GM19463 (cell line): ENCODE measurements around the gene RNF2.

Experiments
- ATAC-seq: cut with Tn5 transposase; IDR thresholded peaks from one replicate; pipeline ENCODE4 v1.9.1; 2021; ENCODE audit warnings: mild to moderate bottlenecking, moderate library complexity; ENCODE audit not compliant: unreplicated experiment

Gene RNF2

DNA sequence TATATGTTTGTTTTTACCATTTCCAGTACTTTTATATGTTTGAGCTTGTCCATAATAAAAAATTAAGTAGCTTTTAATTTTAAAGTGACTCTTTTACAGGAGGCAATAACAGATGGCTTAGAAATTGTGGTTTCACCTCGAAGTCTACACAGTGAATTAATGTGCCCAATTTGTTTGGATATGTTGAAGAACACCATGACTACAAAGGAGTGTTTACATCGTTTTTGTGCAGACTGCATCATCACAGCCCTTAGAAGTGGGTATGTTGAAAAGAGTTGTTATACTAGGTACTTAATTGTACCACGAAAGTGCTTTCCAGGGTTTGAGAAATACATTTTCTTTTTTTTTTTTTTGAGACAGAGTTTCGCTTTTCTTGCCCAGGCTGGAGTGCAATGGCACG, 46.1 kb downstream of the RNF2 start:
- ATAC-seq = no peak

DNA sequence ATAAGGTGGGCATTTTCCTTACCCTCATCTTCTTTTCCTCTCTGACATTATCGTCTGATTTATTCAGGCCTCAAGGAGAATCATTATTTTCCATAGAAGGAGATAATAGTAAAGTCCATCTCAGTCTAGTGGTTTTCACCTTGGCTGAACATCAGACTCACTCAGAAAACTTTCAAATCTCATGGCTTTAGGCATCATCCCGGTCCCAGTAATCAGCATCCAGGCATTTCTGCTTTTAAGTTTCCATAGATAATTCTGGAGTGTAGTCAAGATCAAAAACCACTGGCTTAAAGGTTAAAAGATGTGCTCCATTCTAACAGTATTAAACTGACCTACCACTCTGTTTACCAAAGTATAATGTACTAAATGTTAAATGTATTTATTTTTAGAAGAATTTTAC, 49.4 kb downstream of the RNF2 start:
- ATAC-seq = no peak

DNA sequence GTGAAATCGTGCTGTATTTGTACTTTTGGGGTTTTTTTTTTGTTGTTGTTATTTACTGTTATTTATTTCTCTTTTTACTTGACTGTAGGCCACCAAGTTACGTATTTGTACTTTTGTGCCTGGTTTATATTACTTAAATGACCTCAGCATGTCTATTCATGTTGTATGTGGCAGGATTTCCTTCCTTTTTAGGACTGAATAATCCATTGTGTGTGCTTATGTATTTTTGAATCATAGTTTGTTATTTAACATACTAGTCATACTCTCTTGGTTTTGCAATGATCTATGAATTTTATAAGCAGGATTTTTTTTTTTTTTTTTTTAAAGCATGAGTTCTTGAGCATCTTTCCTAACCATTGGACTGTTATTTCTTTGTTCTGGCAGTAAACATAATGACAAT, 51.2 kb downstream of the RNF2 start:
- no peak for ATAC-seq

DNA sequence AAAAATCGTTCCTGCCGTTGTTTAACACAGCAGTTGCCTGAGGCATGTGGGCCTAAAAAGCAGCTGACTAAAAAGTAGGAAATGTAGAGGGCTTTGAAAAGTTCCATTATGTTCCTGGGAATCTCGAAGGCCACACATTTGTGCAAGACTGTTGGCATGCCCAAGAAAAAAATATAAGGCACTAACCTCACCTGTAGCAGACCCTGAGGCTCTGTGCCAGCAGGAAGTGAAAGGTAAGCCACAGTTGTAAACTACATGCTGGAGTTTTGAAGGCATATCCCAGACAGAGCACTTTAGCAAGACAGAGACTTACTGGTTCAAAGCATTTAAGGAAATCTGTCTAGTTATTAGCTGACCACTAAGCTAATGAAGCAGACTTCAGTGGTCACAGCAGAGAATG, 58.7 kb downstream of the RNF2 start:
- ATAC-seq = no peak

DNA sequence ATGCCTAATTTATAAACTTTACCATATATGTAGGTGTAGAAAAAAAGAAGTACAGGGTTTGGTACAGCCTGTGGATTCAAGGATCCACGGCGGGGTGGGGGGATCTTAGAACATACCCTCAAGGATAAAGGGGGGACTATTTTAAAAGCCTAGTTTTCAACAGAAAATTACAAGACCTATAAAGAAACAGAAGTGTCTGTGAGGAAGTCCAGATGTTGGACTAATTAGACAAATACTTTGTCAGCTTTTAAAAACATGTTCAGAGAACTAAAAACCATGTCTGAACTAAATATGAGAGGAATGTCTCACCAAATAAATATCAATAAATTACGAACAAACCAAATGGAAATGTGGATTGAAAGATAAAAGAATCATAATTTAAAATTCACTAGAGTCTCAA, 59.8 kb downstream of the RNF2 start:
- ATAC-seq = no peak

DNA sequence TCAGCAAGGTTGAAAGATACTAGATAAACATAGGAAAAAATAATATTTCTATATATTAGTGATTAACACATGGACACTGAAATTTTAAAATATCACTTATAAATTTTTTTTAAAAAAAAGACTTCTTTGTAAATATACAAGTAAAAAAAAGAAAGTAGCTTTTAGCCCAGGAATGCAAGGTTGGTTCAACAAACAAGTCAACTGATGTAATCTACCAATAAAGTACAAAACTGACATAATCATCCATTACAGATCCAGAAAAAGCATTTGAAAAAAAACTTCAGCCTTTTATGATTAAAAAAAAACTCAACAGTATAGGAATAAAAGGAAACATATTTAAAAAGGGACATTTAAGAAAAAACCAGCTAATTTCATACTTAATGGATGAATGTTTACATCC, 63.0 kb downstream of the RNF2 start:
- ATAC-seq = no peak

DNA sequence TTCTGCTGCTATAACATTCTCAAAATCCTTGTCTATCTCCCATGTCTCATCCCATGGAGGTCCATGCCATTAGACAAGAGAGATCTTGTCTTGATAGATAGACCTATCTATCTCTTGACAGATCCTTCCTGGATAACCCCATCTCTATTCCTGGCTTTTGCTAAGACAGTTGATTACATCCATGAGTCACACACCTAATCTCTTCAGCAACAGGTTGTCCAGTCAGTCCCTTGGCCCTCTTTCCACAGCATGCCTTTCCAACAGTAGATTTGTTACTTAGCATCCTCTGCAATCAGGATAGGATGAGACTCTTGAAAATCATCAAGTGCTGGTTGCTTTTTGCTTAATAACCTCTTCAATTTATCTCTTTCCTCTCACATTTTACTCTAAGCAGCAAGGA, 64.8 kb downstream of the RNF2 start:
- no peak for ATAC-seq

DNA sequence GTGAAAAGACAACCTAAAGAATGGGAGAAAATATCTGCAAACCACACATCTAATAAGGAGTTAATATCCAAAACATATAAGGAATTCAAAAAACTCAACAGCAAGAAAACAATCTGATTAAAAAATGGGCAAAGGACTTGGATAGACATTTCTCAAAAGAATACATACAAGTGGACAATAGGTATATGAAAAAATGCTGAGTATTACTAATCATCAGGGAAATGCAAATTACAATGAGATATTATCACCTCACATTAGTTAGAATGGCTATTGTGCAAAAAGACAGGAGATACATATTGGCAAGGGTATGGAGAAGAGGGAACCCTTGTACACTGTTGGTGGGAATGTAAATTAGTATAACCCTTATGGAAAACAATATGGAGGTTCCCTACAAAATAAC, 66.5 kb downstream of the RNF2 start:
- no peak for ATAC-seq

DNA sequence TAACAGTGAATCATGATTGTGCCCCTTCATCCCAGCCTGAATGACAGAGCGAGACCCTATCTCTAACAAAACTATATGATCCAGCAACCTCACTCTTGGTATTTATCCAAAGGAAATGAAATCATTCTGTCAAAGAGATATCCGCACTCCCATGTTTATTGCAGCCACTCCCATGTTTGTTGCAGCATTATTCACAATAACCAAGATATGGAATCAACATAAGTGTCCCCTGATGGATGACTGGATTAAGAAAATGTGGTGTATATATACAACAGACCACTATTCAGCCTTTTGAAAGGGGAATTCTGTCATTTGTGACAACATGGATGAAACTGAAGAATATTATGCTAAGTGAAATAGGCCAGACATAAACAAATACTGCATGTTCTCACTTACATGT, 67.0 kb downstream of the RNF2 start:
- no peak for ATAC-seq

DNA sequence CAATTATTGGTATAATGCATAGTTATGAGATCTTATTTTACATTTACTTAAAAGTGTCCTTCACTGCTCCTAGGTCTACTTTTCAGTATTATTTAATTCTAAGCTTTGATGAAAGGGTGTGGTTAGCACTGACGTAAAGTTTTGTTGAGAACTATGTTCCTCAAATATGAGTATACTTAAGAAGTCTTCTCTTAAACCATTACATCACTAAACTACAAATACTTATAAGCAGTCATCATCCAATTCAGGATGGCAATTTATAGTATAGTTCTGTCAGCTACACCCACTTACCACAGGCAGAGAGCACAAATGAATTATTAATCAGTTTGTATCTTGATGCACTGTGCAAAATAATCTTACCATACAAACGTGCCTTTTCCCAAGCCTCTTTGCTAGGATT, 84.3 kb downstream of the RNF2 start:
- ATAC-seq = no peak

DNA sequence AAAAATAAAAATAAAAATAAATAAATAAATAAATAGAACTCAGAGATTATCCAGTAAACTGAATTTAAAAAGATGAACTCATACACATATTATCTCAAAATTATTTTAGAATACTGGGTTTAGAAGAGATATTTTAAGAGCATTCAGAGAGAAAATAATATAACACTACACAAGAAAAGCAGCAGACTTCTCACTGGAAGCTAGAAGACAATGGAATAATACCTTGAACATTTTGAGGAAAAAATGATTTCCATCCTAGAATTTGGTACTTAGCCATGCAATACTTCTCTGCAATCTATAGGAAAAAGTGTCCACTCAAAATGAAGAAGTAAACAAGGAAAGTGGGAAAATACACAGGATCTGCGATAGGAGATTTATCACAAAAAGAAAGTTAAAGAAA, 87.2 kb downstream of the RNF2 start:
- no peak for ATAC-seq

DNA sequence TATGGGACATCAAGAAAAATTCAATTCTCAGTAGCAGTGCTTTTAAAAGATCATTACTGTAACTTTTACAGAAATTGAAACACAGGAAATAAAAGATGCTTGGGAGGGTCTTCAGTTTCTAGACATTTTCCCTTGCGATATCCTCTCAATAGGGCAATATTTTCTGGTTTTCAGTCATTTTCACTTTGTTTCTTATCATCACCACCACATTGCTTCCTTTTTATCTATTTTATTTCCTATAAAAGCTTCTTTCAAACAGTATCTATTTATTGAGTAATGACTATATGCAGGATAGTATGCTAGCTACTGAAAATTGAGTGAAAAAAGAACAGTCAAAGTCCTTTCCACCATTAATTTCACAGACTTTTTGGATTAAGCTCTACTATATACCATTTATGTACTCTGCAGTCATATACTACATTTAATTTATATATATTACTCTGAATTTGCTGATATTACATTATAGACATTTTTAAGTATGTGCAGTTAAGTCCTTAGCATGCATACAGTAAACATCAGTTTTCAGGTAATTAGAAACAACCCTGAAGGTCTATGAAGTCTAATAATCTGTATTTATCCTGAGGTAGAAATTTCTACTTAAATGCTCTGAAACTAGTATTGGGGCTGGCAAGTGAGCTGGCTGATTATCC, 92.7 kb downstream of the RNF2 start:
- no peak for ATAC-seq

DNA sequence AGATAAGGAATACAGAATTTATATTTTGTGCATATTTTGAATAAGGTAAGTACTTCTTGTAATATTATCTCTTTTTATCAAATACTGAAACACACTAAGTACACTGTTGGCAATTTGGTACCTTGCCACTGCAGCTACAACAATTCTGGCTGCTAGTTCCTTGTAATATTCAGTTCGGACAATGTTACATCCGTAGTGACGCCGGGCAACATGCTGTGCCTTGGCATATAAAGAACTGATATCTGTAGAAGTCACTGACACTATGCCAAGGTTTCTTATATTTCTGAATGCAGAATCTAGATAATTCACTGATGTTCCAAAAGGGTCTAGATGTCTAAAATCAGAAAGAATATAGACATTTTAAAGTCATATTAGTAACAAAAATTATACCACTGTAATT, 93.9 kb downstream of the RNF2 start:
- no peak for ATAC-seq

DNA sequence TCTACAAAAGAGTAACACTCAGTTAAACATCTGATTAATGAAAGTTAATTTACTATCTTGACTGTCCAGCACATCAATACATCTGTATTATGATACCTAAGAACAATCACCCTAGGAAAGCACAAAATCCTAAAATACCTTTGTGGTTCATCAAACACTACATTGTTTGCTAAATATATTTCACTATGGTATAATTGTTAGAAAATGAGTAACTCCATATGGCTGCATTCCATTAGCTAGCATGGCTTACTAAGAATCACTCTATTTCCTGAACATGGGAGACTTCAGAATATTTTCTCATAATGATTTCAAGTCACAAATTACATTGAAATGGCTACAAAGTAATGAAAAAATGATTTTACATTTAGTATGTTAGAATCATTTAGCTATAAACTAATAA, 98.9 kb downstream of the RNF2 start:
- ATAC-seq = no peak

DNA sequence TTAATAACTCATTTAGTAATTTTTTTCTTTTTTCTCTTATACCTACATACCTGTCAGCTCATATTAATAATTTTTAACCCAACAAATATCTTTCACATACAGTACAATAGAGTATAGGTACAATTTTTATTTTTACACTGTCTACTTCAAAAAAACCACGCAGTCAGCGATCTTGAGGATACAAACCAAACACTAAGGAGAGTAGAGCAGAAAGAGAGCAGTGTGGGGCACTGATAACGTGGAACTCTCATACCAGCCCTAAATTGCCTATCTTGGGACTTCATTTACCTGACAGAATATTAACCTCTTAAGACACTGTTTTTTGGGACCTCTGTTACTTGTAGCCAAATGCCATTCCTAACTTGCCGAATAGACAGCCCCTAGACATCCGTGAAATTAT, 105.9 kb downstream of the RNF2 start:
- ATAC-seq = no peak
